Tibial artery (tissue), 4 donors: ENCODE data around the gene NRP2.

Source experiments
- DNase-seq, 2 donors: peaks; one replicate each; pipeline ENCODE4 v3.0.0-alpha.2; 2019
- H3K27ac ChIP-seq, 2 donors: fragments of 200-600 bp; sonication (generic) in 1 of 2; 1 replicate in 1 of 2; 2 replicates in 1 of 2; pipeline ENCODE4 v1.5.1; 2018 to 2019; ENCODE audit warnings: mild to moderate bottlenecking in 1 of 2
- H3K27me3 ChIP-seq, 2 donors: fragments of 200-600 bp; sonication (generic) in 1 of 2; one replicate each; pipeline versions ENCODE4 v1.5.1 to v1.6.0; 2016 to 2019
- H3K36me3 ChIP-seq, 3 donors: fragments of 200-600 bp; sonication (generic) in 2 of 3; one replicate each; pipeline ENCODE4 v1.5.1; 2016 to 2019; ENCODE audit warnings: mild to moderate bottlenecking in 2 of 3
- H3K4me1 ChIP-seq, 4 donors: fragments of 200-600 bp; sonication (generic) in 2 of 4; 1 replicate in 3 of 4; 2 replicates in 1 of 4; pipeline ENCODE4 v1.5.1; 2016 to 2019
- H3K4me3 ChIP-seq, 2 donors: fragments of 200-600 bp; sonication (generic) in 1 of 2; 1 replicate in 1 of 2; 2 replicates in 1 of 2; pipeline ENCODE4 v1.5.1; 2018 to 2019; ENCODE audit warnings: mild to moderate bottlenecking in 2 of 2
- H3K9me3 ChIP-seq, 3 donors: fragments of 200-600 bp; sonication (generic) in 1 of 3; one replicate each; pipeline ENCODE4 v1.5.1; 2016 to 2019
- CTCF ChIP-seq, 2 experiments: fragments of 200-600 bp in 1 of 2; fragments of 450-650 bp in 1 of 2; IDR thresholded peaks; one replicate each; pipeline ENCODE4 v1.5.1; 2017 to 2019; ENCODE audit warnings: antibody characterized with exemption in 2 of 2, mild to moderate bottlenecking in 1 of 2, moderate library complexity in 1 of 2
- intact Hi-C: fragments of 100-400 bp; cut with DNase I; formaldehyde crosslinking; loops from one replicate; pipeline ENCODE4 v1.15.0; 2023; ENCODE audit warnings: low total_unique reads

NRP2 gene

GRCh38 chr2:205763708-205764211 is 81.5 kb downstream of the NRP2 start:
- Histone ChIP-seq H3K27me3 (peaks cover 0 to 4% of the 10 kb centered on the region in 2 donors), H3K9me3 (no peaks in the 10 kb centered on the region), H3K4me3 (no peak overlapping the region), H3K27ac (no peak overlapping the region), H3K4me1 (peaks cover 0 to 23% (median 18%) of the 10 kb centered on the region in 4 donors), H3K36me3 (peaks cover 0 to 8% (median 5%) of the 10 kb centered on the region in 3 donors)
- DNase-seq, result peak in 1 of 2 donors; percentile 72
- peak in 1 of 2 experiments; percentile 26 for TF ChIP-seq CTCF (IDR thresholded peaks at IDR 0.05)
- intact Hi-C loops, result loop anchor here (10.0 kb wide), 1 partner anchor 161 kb away; no protein-coding TSS in a partner anchor

- Histone ChIP-seq H3K27me3 (peaks cover 0 to 4% of the 10 kb centered on the region in 2 donors), H3K9me3 (no peaks in the 10 kb centered on the region), H3K27ac (no peak overlapping the region), H3K4me1 (peaks cover 0 to 18% (median 13%) of the 10 kb centered on the region in 4 donors), H3K4me3 (no peak overlapping the region), H3K36me3 (peaks cover 0 to 9% (median 7%) of the 10 kb centered on the region in 3 donors)
- no peak for DNase-seq
- no peak for TF ChIP-seq CTCF (IDR thresholded peaks at IDR 0.05)
- intact Hi-C loops, result loop anchor here (10.0 kb wide), 1 partner anchor 160 kb away; no protein-coding TSS in a partner anchor
These were observed 82.0 kb downstream of the NRP2 start for GRCh38 chr2:205764270-205764746.

- intact Hi-C loops, result loop anchor here (10.0 kb wide), 1 partner anchor 160 kb away; no protein-coding TSS in a partner anchor
- TF ChIP-seq CTCF (IDR thresholded peaks at IDR 0.05), result no peak
- Histone ChIP-seq H3K36me3 (peaks cover 0 to 9% (median 7%) of the 10 kb centered on the region in 3 donors), H3K4me1 (peaks cover 0 to 15% (median 8%) of the 10 kb centered on the region in 4 donors), H3K9me3 (no peaks in the 10 kb centered on the region), H3K27ac (no peak overlapping the region), H3K4me3 (no peak overlapping the region), H3K27me3 (peaks cover 0 to 4% of the 10 kb centered on the region in 2 donors)
- no peak for DNase-seq
These were observed 82.8 kb downstream of the NRP2 start for GRCh38 chr2:205765151-205765550.

- Histone ChIP-seq H3K27ac (no peak overlapping the region), H3K9me3 (no peaks in the 10 kb centered on the region), H3K4me3 (no peak overlapping the region), H3K4me1 (peaks cover 0 to 15% (median 8%) of the 10 kb centered on the region in 4 donors), H3K27me3 (peaks cover 0 to 4% of the 10 kb centered on the region in 2 donors), H3K36me3 (peaks cover 0 to 9% (median 7%) of the 10 kb centered on the region in 3 donors)
- intact Hi-C loops, result loop anchor here (10.0 kb wide), 1 partner anchor 158 kb away; no protein-coding TSS in a partner anchor
- DNase-seq, result peak in 1 of 2 donors; percentile 58
- peak; percentile 79 for TF ChIP-seq CTCF (IDR thresholded peaks at IDR 0.05)
These were observed 84.6 kb downstream of the NRP2 start for GRCh38 chr2:205766779-205767359.

GRCh38 chr2:205767617-205768016 is 85.3 kb downstream of the NRP2 start:
- TF ChIP-seq CTCF (IDR thresholded peaks at IDR 0.05), result no peak
- Histone ChIP-seq H3K4me3 (no peak overlapping the region), H3K4me1 (peaks cover 0 to 15% (median 8%) of the 10 kb centered on the region in 4 donors), H3K36me3 (peaks cover 0 to 9% (median 7%) of the 10 kb centered on the region in 3 donors), H3K27ac (no peak overlapping the region), H3K9me3 (no peaks in the 10 kb centered on the region), H3K27me3 (peaks cover 0 to 4% of the 10 kb centered on the region in 2 donors)
- no peak for DNase-seq
- intact Hi-C loops, result loop anchor here (10.0 kb wide), 1 partner anchor 157 kb away; no protein-coding TSS in a partner anchor
